ENCODE measurements around the gene SHISA2.
A peak's percentile ranks its signal among the peaks of the same experiment; 100 is the strongest.
"Not testable (repeated sequence)": the region's sequence is repeated elsewhere in the genome, so short reads cannot be mapped to it uniquely, and the experiment has no call there.

SHISA2 gene

GRCh38 chr13:26051657-26052311, at the start of gene SHISA2:
Gene SHISA2, minus strand, starts transcription at chr13:26052016. Its CDS starts 1,041 bp downstream, at chr13:26050975.
- in situ Hi-C loops (cut with HindIII; ENCODE audit: low pct_unique_long_range_greater_than_20kb, low sequenced_read_pairs): no loop called here
- DNase-seq (ENCODE audit: low read depth in 1 of 2, low spot score in 1 of 2): peak; percentile 69 to 75

GRCh38 chr13:26095846-26096610, 44.2 kb upstream of the SHISA2 start:
- TF ChIP-seq JUND (IDR thresholded peaks at IDR 0.05; ENCODE audit: low read depth): no peak
- DNase-seq (ENCODE audit: low read depth in 1 of 2, low spot score in 1 of 2): no peak
- in situ Hi-C loops (cut with HindIII; ENCODE audit: low pct_unique_long_range_greater_than_20kb, low sequenced_read_pairs): no loop called here

More at GRCh38 chr13:26051657-26052311, at the start of gene SHISA2:
- TF ChIP-seq JUND (IDR thresholded peaks at IDR 0.05; ENCODE audit: low read depth): no peak

GRCh38 chr13:26095338-26095737, 43.5 kb upstream of the SHISA2 start:
- no peak for DNase-seq (ENCODE audit: low read depth in 1 of 2, low spot score in 1 of 2)
- TF ChIP-seq JUND (IDR thresholded peaks at IDR 0.05; ENCODE audit: low read depth): no peak
- in situ Hi-C loops (cut with HindIII; ENCODE audit: low pct_unique_long_range_greater_than_20kb, low sequenced_read_pairs): no loop called here

GRCh38 chr13:26076821-26077220, 25.0 kb upstream of the SHISA2 start:
- DNase-seq (ENCODE audit: low read depth in 1 of 2, low spot score in 1 of 2); in situ Hi-C loops (cut with HindIII; ENCODE audit: low pct_unique_long_range_greater_than_20kb, low sequenced_read_pairs): not testable (repeated sequence)

- no peak for TF ChIP-seq JUND (IDR thresholded peaks at IDR 0.05; ENCODE audit: low read depth)
- peak in 1 of 2 experiments; percentile 58 for DNase-seq (ENCODE audit: low read depth in 1 of 2, low spot score in 1 of 2)
- in situ Hi-C loops (cut with HindIII; ENCODE audit: low pct_unique_long_range_greater_than_20kb, low sequenced_read_pairs): no loop called here
Observed at GRCh38 chr13:26075498-26075897, 23.7 kb upstream of the SHISA2 start.

DNA sequence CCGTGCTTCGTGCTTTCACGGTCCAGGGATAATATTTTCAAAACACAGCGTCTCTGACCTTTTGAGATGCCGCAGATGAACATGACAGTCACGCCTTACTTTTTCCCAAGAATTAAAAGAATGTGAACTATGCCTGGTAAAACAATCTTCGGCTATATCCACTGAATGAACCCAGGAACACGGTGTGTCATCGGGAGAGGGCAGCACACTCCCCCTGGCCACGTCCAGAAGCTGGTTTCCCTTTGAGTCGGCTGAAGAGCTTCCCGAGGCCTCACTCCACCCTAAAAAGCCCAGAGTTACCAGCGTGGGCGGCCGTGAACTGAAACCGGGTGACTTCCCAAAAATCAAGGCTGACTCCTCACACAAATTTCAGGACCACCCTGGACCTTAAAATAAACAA, 22.9 kb upstream of the SHISA2 start:
- DNase-seq (ENCODE audit: low read depth in 1 of 2, low spot score in 1 of 2): peak in 1 of 2 experiments; percentile 47
- no peak for TF ChIP-seq JUND (IDR thresholded peaks at IDR 0.05; ENCODE audit: low read depth)
- in situ Hi-C loops (cut with HindIII; ENCODE audit: low pct_unique_long_range_greater_than_20kb, low sequenced_read_pairs): no loop called here

- DNase-seq (ENCODE audit: low read depth in 1 of 2, low spot score in 1 of 2); in situ Hi-C loops (cut with HindIII; ENCODE audit: low pct_unique_long_range_greater_than_20kb, low sequenced_read_pairs): not testable (repeated sequence)
Observed at GRCh38 chr13:26072335-26072734, 20.5 kb upstream of the SHISA2 start.

- in situ Hi-C loops (cut with HindIII; ENCODE audit: low pct_unique_long_range_greater_than_20kb, low sequenced_read_pairs): no loop called here
- TF ChIP-seq JUND (IDR thresholded peaks at IDR 0.05; ENCODE audit: low read depth): no peak
Observed at GRCh38 chr13:26071691-26072090, 19.9 kb upstream of the SHISA2 start.

GRCh38 chr13:26069642-26070041, 17.8 kb upstream of the SHISA2 start:
- DNase-seq (ENCODE audit: low read depth in 1 of 2, low spot score in 1 of 2); in situ Hi-C loops (cut with HindIII; ENCODE audit: low pct_unique_long_range_greater_than_20kb, low sequenced_read_pairs): not testable (repeated sequence)

More at GRCh38 chr13:26071691-26072090, 19.9 kb upstream of the SHISA2 start:
- no peak for DNase-seq (ENCODE audit: low read depth in 1 of 2, low spot score in 1 of 2)

- DNase-seq (ENCODE audit: low read depth in 1 of 2, low spot score in 1 of 2); in situ Hi-C loops (cut with HindIII; ENCODE audit: low pct_unique_long_range_greater_than_20kb, low sequenced_read_pairs): not testable (repeated sequence)
Observed at GRCh38 chr13:26068372-26068771, 16.6 kb upstream of the SHISA2 start.

DNA sequence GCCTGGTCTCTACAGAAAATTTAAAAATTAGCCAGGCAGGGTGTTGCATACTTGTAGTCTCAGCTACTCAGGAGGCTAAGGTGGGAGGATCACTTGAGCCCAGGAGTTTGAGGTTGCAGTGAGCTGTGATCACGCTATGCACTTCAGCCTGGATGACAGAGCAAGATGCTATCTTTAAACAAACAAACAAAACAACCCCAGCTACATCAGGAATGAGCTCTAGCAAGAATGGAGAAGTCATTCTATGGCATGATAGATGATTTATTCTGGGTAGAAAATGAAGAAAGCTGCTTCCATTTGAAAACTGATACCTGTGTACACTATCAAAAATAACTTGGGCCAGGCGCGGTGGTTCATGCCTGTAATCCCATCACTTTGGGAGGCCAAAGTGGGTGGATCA, 15.8 kb upstream of the SHISA2 start:
- no peak for TF ChIP-seq JUND (IDR thresholded peaks at IDR 0.05; ENCODE audit: low read depth)
- in situ Hi-C loops (cut with HindIII; ENCODE audit: low pct_unique_long_range_greater_than_20kb, low sequenced_read_pairs): no loop called here
- DNase-seq (ENCODE audit: low read depth in 1 of 2, low spot score in 1 of 2): peak in 1 of 2 experiments; percentile 14

- DNase-seq (ENCODE audit: low read depth in 1 of 2, low spot score in 1 of 2); in situ Hi-C loops (cut with HindIII; ENCODE audit: low pct_unique_long_range_greater_than_20kb, low sequenced_read_pairs): not testable (repeated sequence)
Observed at GRCh38 chr13:26066492-26066891, 14.7 kb upstream of the SHISA2 start.

DNA sequence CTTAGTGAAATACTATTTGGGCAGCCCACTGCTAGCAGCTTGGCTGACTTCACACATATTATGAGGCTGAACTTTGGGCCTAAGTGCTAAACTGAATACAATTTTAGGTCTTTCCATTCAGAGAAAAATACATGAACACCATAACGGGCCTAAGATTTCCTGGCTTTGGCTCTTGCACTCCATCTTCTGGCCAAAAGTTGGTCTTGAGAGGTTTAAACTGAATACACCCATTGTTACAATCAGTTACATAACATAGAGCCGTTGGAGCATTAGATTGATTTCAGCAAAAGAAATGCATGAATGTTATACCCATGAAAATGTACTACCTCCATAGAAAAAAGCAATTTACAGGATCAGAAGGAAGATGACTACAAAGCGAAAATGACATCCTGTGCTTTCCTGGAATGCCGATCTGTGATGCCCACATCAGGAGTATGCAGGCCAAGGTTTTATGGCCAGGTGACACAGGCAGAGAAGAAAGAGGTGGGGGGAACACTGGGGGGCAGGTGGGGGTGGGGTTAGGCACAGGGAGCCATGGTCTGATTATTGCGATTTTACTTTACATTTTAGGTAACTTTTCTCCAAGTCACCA, 11.1 kb upstream of the SHISA2 start:
- peak in 1 of 2 experiments; percentile 72 for DNase-seq (ENCODE audit: low read depth in 1 of 2, low spot score in 1 of 2)
- TF ChIP-seq JUND (IDR thresholded peaks at IDR 0.05; ENCODE audit: low read depth): no peak
- in situ Hi-C loops (cut with HindIII; ENCODE audit: low pct_unique_long_range_greater_than_20kb, low sequenced_read_pairs): no loop called here

All from T47D (cell line).